Psoas muscle (tissue), 8 donors: Measurements from ENCODE around the gene CEBPG. TPM values are rescaled to one million over a fixed set of nuclear protein-coding genes. Genes with fewer than 3 reads are reported as not detected.

Source experiments
- ATAC-seq, 4 donors: fragments of 200-7000 bp; cut with Tn5 transposase; one replicate each; pipeline ENCODE4 v1.9.1; 2020; ENCODE audit warnings: moderate library complexity in 3 of 4, mild to moderate bottlenecking in 2 of 4
- DNase-seq, 2 donors: peaks; one replicate each; pipeline ENCODE4 v3.0.0-alpha.2; 2020
- H3K27ac ChIP-seq: fragments of 200-600 bp; one replicate; pipeline ENCODE4 v1.8.0; 2022
- H3K27me3 ChIP-seq, 3 donors: fragments of 200-600 bp in 1 of 3; one replicate each; pipeline versions ENCODE4 v1.6.1 to v1.8.0; 2013 to 2022; ENCODE audit warnings: low read length in 2 of 3, mild to moderate bottlenecking in 2 of 3, moderate library complexity in 1 of 3; ENCODE audit not compliant: insufficient read depth in 3 of 3
- H3K36me3 ChIP-seq, 2 donors: fragments of 200-600 bp in 1 of 2; one replicate each; pipeline versions ENCODE4 v1.6.1 to v1.8.0; 2013 to 2022; ENCODE audit warnings: low read depth in 1 of 2, mild to moderate bottlenecking in 1 of 2, moderate library complexity in 1 of 2; ENCODE audit not compliant: insufficient read depth in 1 of 2
- H3K4me1 ChIP-seq: fragments of 200-600 bp; one replicate; pipeline ENCODE4 v1.8.0; 2022
- H3K4me3 ChIP-seq: fragments of 200-600 bp; one replicate; pipeline ENCODE4 v1.8.0; 2022; ENCODE audit warnings: mild to moderate bottlenecking
- H3K9me3 ChIP-seq: fragments of 200-600 bp; one replicate; pipeline ENCODE4 v1.8.0; 2022
- WGBS, 3 donors: extraction: QIAGEN DNeasy Blood & Tissue Kit; methylation state at CpG; one replicate each; pipeline versions ENCODE4 v1.1.6 to v1.1.7; 2013; 5-methylcytosine and 5-hydroxymethylcytosine counted together
- intact Hi-C, 2 donors: fragments of 100-400 bp; cut with DNase I; formaldehyde crosslinking; loops; one replicate each; pipeline versions ENCODE4 v1.11.0 to v1.14.2; 2022
- polyA plus RNA-seq, 3 donors: library from polyadenylated mRNA; stranded (reverse); fragments of 200-250 nt; gene quantifications; one replicate each; pipeline ENCODE4 v1.2.3, GENCODE V29; 2013
- total RNA-seq, 4 donors: library from RNA; stranded (reverse); fragmentation: NEBNext Ultra II Directional in 2 of 4; extraction: Animal tissue kit (Norgen Biotek cat#: 25700) in 2 of 4; gene quantifications; one replicate each; pipeline versions ENCODE4 v1.2.1 to v1.2.4, GENCODE V29; 2021 to 2023
- TF ChIP-seq, protein P1 (sequence below): fragments of 200-600 bp; IDR thresholded peaks from one replicate; pipeline ENCODE4 v1.8.0; 2022; ENCODE audit warnings: antibody characterized with exemption
- donor health status: healthy with polysubstance abuse.
- donor health status: DM: no; HTN: no; CAD: no; lungs with moderate emphysema.
- donor health status: Bipolar disorder and iron deficiency.
- donor health status: healthy.
- donor health status: DM: yes; HTN: yes; CAD: no.
- donor health status: DM: no; HTN: no; CAD: no.
- donor health status: DM: no; HTN: no; CAD: no.
- donor health status: DM: yes; HTN: yes; CAD: no.

Gene CEBPG
- total and polyA plus RNA-seq, 7 donors = 29.9 to 95.7 (median 50.1) TPM

- Histone ChIP-seq H3K9me3 (no peaks in the 10 kb centered on the region), H3K4me3 (no peak overlapping the region), H3K27me3 (no peaks in the 10 kb centered on the region), H3K4me1 (peaks cover 7% of the 10 kb centered on the region), H3K27ac (no peak overlapping the region), H3K36me3 (no peaks in the 10 kb centered on the region)
- DNase-seq (no peak), ATAC-seq (no peak)
- intact Hi-C loops = loop anchor here in 1 of 2 donors (10.0 kb wide), 1 partner anchor 1128 kb away; no protein-coding TSS in a partner anchor
- TF ChIP-seq, protein P1, sequence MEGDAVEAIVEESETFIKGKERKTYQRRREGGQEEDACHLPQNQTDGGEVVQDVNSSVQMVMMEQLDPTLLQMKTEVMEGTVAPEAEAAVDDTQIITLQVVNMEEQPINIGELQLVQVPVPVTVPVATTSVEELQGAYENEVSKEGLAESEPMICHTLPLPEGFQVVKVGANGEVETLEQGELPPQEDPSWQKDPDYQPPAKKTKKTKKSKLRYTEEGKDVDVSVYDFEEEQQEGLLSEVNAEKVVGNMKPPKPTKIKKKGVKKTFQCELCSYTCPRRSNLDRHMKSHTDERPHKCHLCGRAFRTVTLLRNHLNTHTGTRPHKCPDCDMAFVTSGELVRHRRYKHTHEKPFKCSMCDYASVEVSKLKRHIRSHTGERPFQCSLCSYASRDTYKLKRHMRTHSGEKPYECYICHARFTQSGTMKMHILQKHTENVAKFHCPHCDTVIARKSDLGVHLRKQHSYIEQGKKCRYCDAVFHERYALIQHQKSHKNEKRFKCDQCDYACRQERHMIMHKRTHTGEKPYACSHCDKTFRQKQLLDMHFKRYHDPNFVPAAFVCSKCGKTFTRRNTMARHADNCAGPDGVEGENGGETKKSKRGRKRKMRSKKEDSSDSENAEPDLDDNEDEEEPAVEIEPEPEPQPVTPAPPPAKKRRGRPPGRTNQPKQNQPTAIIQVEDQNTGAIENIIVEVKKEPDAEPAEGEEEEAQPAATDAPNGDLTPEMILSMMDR = no peak
These were observed 26.8 kb upstream of the CEBPG start for GRCh38 chr19:33346665-33347064.

GRCh38 chr19:33347300-33347699 lies 26.2 kb upstream of the CEBPG start:
- Histone ChIP-seq H3K36me3 (no peaks in the 10 kb centered on the region), H3K4me1 (peaks cover 7% of the 10 kb centered on the region), H3K27me3 (no peaks in the 10 kb centered on the region), H3K27ac (no peak overlapping the region), H3K9me3 (no peaks in the 10 kb centered on the region), H3K4me3 (no peak overlapping the region)
- ATAC-seq = no peak
- TF ChIP-seq, protein P1 = no peak
- WGBS, 3 donors = 80 to 88% (median 82%) methylated on average over 10 of the region's 10 CpGs
- intact Hi-C loops = loop anchor here in 1 of 2 donors (10.0 kb wide), 1 partner anchor 1128 kb away; no protein-coding TSS in a partner anchor
- no peak for DNase-seq

DNA sequence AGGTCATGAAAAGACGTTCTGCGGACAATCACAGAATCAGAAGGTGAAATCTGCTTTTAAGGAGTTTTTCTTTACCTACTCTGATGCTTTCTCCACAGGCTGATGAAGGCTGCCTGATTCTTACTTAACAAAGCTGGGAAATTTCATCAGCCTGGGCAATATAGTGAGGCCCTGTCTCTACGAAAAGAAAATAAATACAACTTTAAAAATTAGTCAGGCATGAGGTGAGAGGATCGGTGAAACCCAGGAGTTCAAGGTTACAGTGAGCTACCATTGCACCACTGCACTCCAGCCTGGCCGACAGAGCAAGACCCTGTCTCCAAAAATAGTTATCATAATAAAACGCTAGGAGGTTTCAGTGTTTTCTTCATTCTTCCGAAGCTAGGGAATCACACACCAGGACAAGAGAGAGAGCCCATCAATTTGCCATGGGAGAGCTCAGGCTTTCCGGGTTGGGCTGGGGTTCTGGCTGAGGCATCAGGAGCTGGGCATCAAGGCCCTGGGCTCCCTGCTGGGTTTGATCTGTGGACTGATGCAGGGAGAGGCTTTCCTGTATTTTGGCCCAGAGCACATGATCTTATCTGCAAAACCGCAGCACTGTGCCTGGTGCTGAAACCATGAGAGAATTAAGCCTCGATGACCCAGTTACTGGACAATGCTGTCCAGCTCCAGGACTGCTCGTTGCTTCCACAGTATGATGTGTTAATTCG lies 25.1 kb upstream of the CEBPG start:
- TF ChIP-seq, protein P1 = no peak
- DNase-seq (no peak), ATAC-seq (peak in 3 of 4 donors; percentile 50 to 67 (median 62))
- H3K36me3 ChIP-seq = no peaks in the 10 kb centered on the region
- H3K4me1 ChIP-seq = peaks cover 7% of the 10 kb centered on the region
- H3K27ac ChIP-seq = no peak overlapping the region
- intact Hi-C loops = loop anchor here in 1 of 2 donors (10.0 kb wide), 1 partner anchor 1126 kb away; no protein-coding TSS in a partner anchor
- no peaks in the 10 kb centered on the region for H3K27me3 ChIP-seq
- 40 to 50% (median 43%) methylated on average over 12 of the region's 12 CpGs for WGBS, 3 donors
- no peaks in the 10 kb centered on the region for H3K9me3 ChIP-seq
- H3K4me3 ChIP-seq = no peak overlapping the region

DNA sequence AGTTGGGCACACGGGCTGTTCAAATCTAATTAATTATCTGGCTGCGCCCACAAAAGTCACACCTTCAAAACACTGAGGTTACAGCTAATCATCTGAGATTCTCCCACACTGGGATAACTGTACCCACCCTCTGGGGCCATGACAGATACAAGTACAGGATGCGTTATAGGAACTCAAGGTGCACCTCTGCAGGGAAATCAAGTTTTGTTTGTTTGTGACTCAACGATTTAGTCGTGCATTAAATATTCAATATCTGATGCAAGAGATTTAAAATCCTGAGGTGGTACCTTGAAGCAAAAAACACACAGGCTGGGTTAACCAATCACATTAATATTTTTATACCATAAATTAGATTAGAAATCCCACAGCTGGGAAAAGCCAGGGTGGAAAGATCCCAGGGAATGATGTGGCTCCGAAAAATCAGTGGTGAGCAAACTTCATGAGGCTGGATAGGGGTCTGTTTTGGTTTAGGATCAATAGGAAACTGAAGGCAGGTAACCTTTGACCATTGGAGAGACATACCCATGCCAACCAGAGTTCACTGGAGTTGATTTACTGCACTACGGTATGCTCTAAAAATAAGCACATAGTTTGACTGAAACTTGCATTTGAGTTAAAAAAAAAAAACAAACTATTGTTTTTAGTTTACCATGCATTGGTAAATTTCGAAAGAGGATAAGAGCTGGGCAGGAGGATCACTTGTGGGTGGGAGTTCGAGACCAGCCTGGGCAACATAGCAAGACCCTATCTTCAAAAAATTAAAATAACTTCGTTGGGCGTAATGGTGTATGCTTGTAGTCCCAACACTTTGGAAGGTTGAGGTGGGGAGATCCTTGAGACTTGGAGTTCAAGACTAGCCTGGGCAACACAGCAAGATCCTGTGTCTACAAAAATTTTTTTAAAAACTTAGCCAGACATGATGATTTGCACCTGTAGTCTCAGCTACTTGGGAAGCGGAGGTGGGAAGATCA lies 23.9 kb upstream of the CEBPG start:
- 71 to 80% (median 76%) methylated on average over 12 of the region's 12 CpGs for WGBS, 3 donors
- Histone ChIP-seq H3K9me3 (no peaks in the 10 kb centered on the region), H3K36me3 (no peaks in the 10 kb centered on the region), H3K27ac (no peak overlapping the region), H3K27me3 (no peaks in the 10 kb centered on the region), H3K4me1 (peaks cover 7% of the 10 kb centered on the region), H3K4me3 (no peak overlapping the region)
- ATAC-seq (no peak), DNase-seq (no peak)
- intact Hi-C loops = loop anchor here in 1 of 2 donors (10.0 kb wide), 1 partner anchor 1125 kb away; no protein-coding TSS in a partner anchor
- TF ChIP-seq, protein P1 = no peak
